ENCODE measurements around the gene SUPT4H1.

SUPT4H1 gene

DNA sequence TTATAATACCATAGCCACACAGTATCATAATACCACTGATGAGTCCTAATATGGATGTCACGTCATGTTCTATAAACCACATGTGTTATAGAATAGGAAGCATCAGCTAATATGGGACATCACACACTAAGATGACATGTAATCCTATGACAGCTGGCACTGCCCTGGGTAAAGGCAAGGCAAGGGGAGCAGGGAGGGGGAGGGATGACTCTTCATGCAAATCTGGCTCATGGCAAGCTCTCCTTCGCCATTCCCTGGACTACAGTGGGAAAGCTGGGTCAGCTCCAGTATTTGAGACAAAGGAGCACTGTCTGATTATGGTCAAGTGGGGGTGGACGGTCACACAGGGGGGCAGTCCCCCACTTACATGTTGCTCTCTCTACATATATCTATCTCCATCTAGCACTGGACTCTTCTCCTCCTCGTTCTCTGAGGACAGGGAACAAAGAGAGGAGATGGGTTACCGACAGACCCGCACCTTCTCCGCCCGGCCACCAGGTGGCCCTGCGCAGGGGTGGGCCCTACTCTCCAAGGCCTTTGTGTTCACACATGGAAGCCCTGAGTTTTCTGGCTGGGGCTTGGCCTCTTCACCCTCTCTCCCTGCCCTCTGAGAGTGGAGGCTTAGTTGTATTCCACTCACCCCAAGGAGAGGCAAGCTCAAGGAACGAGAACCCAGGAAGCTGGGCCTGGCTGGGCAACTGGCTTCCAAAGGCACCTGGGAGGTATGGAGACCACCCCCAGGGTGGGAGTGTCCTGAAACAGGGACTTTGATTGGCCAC, 47.8 kb downstream of the SUPT4H1 start:
- DNase-seq: peak; percentile 58 to 78 (median 69)

DNA sequence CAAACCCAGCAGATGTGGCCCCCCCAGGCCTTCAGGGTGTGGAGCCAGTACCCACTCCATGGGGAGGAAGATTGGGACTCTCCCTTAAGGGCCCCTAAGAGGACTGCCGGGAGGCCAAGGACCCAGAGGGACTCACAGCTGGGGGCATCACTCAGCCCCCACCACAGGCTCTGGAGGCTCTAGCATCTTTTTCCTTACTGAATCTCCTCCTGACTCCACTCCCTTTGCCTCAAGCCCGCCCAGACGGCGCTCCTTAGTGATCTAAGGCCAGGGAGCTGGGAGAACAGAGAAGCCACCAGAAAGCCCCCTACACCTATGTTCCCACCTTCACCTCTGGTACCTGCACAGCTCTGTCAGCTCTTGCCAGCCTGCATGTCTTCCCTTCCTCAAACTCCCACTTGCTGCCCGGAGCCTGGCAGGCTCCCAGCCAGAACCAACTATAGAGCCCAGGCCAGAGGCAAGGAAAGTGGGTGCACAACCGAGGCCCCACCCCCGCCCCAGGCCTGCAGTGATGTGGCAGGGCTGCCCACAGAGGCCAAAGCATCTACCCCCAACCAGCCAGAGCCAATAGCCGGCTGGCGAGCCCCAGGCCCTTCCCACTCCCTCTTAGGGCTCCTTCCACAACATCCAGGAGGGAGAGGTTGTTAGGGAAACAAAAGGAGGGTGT, 48.9 kb downstream of the SUPT4H1 start:
- peak; percentile 46 to 71 (median 62) for DNase-seq

DNA sequence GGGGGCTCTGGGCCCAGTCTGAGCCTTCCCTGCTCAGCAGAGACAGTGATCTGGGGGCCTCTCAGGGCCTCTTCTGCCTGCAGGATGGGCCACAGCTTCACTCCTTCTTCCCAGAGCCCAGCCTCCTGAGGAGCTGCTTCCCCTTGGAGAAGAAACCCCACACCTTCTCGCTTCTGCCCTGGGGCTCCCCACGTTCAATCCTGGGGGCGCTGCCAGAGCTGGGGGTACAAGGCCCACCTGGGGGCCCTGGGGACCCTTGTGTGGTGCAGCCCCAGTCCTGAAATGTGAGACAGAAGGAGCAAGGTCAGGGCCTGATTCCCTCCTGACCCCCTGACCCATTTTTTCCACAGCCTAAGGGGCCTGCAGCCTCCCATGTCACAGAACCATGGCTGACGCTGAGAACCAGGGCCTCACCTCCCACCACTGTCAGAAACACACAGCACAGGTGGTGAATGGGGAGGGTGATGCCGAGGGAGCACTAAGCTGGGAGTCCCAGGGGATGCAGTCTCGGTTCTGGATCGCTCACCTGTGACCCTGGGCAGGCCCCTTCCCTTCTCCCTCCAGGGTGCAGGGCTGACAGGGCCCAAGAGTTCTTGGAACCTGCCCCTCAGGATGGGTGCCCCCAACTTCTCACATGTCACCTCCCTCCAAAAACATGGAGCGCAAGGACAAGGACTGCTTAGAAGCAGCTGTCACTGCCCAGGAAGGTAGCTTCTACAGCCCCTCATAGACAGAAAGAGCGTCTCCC, 49.7 kb downstream of the SUPT4H1 start:
- peak in 1 of 4 experiments; percentile 1 for DNase-seq

DNA sequence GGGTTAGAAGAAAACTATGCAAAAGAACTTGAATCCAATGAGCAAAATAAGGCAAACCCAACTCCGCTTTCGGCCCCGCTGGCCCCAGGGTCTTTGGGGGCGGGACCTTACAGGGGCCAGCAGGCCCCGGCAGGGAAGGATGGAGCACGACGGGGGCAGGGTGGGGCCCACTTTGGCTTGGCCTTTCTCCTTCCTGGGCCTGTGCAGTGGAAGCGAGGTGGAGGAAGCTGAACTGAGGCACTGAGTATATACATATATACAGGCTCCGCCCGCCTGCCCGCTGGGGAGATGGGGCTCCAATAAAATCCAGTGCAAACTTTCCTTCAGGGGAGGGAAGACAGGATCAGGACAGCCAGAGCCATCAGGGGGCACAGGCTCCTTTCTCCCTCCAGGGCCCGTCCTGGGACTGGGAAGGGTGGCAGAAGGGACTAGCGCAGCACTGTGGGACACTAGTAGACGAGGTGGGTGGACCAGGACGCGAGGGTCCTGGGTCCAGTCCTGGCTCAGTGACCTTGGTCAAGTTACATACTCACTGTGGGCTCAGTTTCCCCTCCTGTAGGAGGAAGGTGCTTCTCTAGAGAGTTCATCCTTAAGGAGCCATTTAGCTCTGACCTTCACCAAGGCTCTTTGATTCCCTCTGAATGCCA, 50.4 kb downstream of the SUPT4H1 start:
- peak in 1 of 4 experiments; percentile 1 for DNase-seq

DNA sequence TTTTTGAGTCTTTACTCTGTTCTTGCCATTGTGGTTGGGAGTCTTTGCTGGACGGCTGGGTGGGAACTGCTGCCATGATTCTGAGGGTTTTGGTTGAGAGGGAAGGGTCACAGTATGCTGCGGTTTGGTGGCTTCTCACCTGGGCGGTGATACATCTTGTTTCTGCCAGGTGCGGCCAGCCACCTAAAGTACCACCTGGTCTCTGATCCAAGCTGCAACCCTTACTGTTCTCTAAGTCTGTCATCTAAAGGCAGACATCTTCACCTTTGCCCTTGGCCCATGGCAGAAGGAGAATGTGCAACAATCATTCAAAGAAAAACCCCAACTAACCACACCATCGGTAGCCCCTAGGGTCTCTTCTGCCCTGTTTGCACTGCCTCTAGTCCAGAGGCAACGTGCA, 51.7 kb downstream of the SUPT4H1 start:
- peak in 1 of 4 experiments; percentile 1 for DNase-seq

Data from suppressor macrophage (primary cell).